Activated CD8-positive, alpha-beta T cell treated with anti-CD3 and anti-CD28 coated beads for 36 hours (primary cell): ENCODE data around the gene CANT1. TPM values are rescaled to one million over a fixed set of nuclear protein-coding genes. Genes with fewer than 3 reads are reported as not detected.

Source experiments
- ATAC-seq: fragments of 200-7000 bp; cut with Tn5 transposase; one replicate; pipeline ENCODE4 v1.10.0; 2021; ENCODE audit warnings: mild to moderate bottlenecking, moderate library complexity
- CTCF ChIA-PET: fragments of 350-600 bp; sonication (Branson Sonifier 250); formaldehyde crosslinking; loops from one replicate; lab custom pipeline; 2021; ENCODE audit warnings: antibody characterized with exemption; lab: Charles Lee
- POLR2A ChIA-PET: fragments of 350-600 bp; sonication (Branson Sonifier 250); formaldehyde crosslinking; loops from one replicate; lab custom pipeline; 2021; ENCODE audit warnings: antibody characterized with exemption; lab: Charles Lee
- DNase-seq: peaks from one replicate; pipeline ENCODE4 v3.0.0-alpha.2; 2020
- H3K27ac Mint-ChIP-seq: one replicate; pipeline ENCODE4 v1.8.0; 2021; ENCODE audit warnings: mild to moderate bottlenecking, mixed read lengths
- H3K27me3 Mint-ChIP-seq: one replicate; pipeline ENCODE4 v1.8.0; 2021; ENCODE audit warnings: mixed read lengths
- H3K36me3 Mint-ChIP-seq: one replicate; pipeline ENCODE4 v1.8.0; 2021; ENCODE audit warnings: low read depth, mixed read lengths
- H3K4me1 Mint-ChIP-seq: one replicate; pipeline ENCODE4 v1.8.0; 2021; ENCODE audit warnings: low read depth, mixed read lengths
- H3K4me3 Mint-ChIP-seq: one replicate; pipeline ENCODE4 v1.8.0; 2021; ENCODE audit warnings: mild to moderate bottlenecking, moderate library complexity, mixed read lengths
- H3K9me3 Mint-ChIP-seq: one replicate; pipeline ENCODE4 v1.8.0; 2021; ENCODE audit warnings: mixed read lengths
- CTCF ChIP-seq: fragments of 200-600 bp; IDR thresholded peaks from one replicate; pipeline ENCODE4 v1.8.0; 2022; ENCODE audit warnings: antibody characterized with exemption, mild to moderate bottlenecking
- intact Hi-C: fragments of 100-400 bp; cut with micrococcal nuclease; formaldehyde crosslinking; loops from one replicate; pipeline ENCODE4 v1.10.0; 2022
- total RNA-seq, 2 experiments: library from RNA; stranded (reverse); gene quantifications; one replicate each; pipeline ENCODE4 v1.2.3, GENCODE V29; 2021

Gene CANT1
- total RNA-seq, 2 experiments from 2014 or later, result 41.4 to 48.2 TPM

- no peak for TF ChIP-seq CTCF
- H3K9me3 Mint-ChIP-seq, result no peaks in the 10 kb centered on the region
- ChIA-PET CTCF (interaction anchor here (1.0 to 3.1 kb wide), 7 partner anchors 12 to 371 kb away, joined by 3 to 17 read pairs (median 6); no protein-coding TSS in a partner anchor), POLR2A (no interaction called here)
- H3K27me3 Mint-ChIP-seq, result peaks cover 9% of the 10 kb centered on the region
- no peak overlapping the region for H3K27ac Mint-ChIP-seq
- H3K4me3 Mint-ChIP-seq, result no peak overlapping the region
- no peak for ATAC-seq
- H3K4me1 Mint-ChIP-seq, result peaks cover 6% of the 10 kb centered on the region
- no peak for DNase-seq
- intact Hi-C loops, result no loop called here
- no peaks in the 10 kb centered on the region for H3K36me3 Mint-ChIP-seq
These were observed 11.2 kb upstream of the CANT1 start for GRCh38 chr17:79020631-79021301.

GRCh38 chr17:79019632-79020584 lies 10.3 kb upstream of the CANT1 start:
- H3K36me3 Mint-ChIP-seq, result no peaks in the 10 kb centered on the region

GRCh38 chr17:79019261-79019631 lies 9.7 kb upstream of the CANT1 start:
- ATAC-seq (no peak), DNase-seq (no peak)
- ChIA-PET POLR2A (no interaction called here), CTCF (interaction anchor here (1.0 kb wide), 1 partner anchor 372 kb away, joined by 3 read pairs; no protein-coding TSS in a partner anchor)
- H3K4me3 Mint-ChIP-seq, result no peak overlapping the region
- H3K4me1 Mint-ChIP-seq, result peaks cover 3% of the 10 kb centered on the region
- peaks cover 2% of the 10 kb centered on the region for H3K27me3 Mint-ChIP-seq
- H3K27ac Mint-ChIP-seq, result no peak overlapping the region
- TF ChIP-seq CTCF, result no peak
- H3K36me3 Mint-ChIP-seq, result no peaks in the 10 kb centered on the region
- intact Hi-C loops, result no loop called here
- no peaks in the 10 kb centered on the region for H3K9me3 Mint-ChIP-seq

More at GRCh38 chr17:79019632-79020584, 10.3 kb upstream of the CANT1 start:
- H3K9me3 Mint-ChIP-seq, result no peaks in the 10 kb centered on the region
- CTCF ChIA-PET, result interaction anchor here (1.0 to 3.1 kb wide), 7 partner anchors 13 to 372 kb away, joined by 3 to 13 read pairs (median 6); no protein-coding TSS in a partner anchor
- DNase-seq (peak; percentile 84), ATAC-seq (peak; percentile 67)
- H3K4me1 Mint-ChIP-seq, result peaks cover 3% of the 10 kb centered on the region
- peaks cover 4% of the 10 kb centered on the region for H3K27me3 Mint-ChIP-seq
- intact Hi-C loops, result no loop called here
- H3K27ac Mint-ChIP-seq, result no peak overlapping the region
- no peak overlapping the region for H3K4me3 Mint-ChIP-seq
- peak; percentile 71 for TF ChIP-seq CTCF
- POLR2A ChIA-PET, result no interaction called here

GRCh38 chr17:79018370-79018695 lies 8.8 kb upstream of the CANT1 start:
- Mint-ChIP-seq H3K9me3 (peaks cover 2% of the 10 kb centered on the region), H3K4me3 (no peak overlapping the region), H3K4me1 (no peaks in the 10 kb centered on the region), H3K27ac (no peak overlapping the region), H3K36me3 (no peaks in the 10 kb centered on the region), H3K27me3 (peaks cover 3% of the 10 kb centered on the region)
- ATAC-seq, result no peak
- TF ChIP-seq CTCF, result no peak
- DNase-seq, result no peak
- POLR2A ChIA-PET, result no interaction called here
- intact Hi-C loops, result no loop called here
- CTCF ChIA-PET, result no interaction called here
